ENCODE measurements around the gene GRAP. TPM values are rescaled to one million over a fixed set of nuclear protein-coding genes. Genes with fewer than 3 reads are reported as not detected.
A peak's percentile ranks its signal among the peaks of the same experiment; 100 is the strongest.
"Not testable (repeated sequence)": the region's sequence is repeated elsewhere in the genome, so short reads cannot be mapped to it uniquely, and the experiment has no call there.

The GRAP gene
- 10 to 100 TPM; 12.7 to 13.7 TPM for total RNA-seq

DNA sequence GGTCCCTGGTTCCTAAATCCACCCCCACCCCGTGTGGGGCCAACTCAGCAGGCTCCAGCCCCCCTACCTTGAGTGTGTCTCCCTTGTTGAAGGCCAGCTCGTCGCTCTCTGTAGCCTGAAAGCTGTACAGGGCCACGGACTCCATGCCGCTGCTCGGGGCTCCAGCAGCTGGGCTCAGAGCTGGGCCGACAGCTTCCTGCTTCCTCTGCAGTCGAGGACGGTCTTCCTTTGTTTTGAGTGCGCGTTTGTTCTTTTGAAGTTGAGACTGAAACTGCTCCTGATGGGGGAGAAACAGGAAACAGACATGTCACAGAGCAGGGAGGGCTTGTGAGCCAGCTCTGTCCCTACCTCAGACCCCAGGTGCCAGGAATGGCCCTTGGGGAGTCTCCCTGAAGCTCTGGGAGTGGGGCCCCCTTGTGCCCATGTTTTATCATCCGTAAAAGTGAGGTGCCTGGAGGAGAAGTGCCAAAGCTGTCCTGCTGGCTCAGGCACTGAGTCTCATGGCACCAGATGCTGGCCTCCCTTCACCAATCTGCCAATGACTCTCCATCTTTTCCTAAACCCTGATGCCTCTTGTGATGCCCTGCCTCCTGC is at the start of gene GRAP:
Gene GRAP, minus strand, starts transcription at position 176 of the 594 bp plus-strand sequence. Its CDS starts 31 bp downstream, at position 145.
- not testable (repeated sequence) for H3K9me3 Mint-ChIP-seq; H3K36me3 Mint-ChIP-seq; H3K27ac Mint-ChIP-seq; DNase-seq (ENCODE audit: low spot score in 2 of 2)
- peak; percentile 73 to 77 for ATAC-seq

DNA sequence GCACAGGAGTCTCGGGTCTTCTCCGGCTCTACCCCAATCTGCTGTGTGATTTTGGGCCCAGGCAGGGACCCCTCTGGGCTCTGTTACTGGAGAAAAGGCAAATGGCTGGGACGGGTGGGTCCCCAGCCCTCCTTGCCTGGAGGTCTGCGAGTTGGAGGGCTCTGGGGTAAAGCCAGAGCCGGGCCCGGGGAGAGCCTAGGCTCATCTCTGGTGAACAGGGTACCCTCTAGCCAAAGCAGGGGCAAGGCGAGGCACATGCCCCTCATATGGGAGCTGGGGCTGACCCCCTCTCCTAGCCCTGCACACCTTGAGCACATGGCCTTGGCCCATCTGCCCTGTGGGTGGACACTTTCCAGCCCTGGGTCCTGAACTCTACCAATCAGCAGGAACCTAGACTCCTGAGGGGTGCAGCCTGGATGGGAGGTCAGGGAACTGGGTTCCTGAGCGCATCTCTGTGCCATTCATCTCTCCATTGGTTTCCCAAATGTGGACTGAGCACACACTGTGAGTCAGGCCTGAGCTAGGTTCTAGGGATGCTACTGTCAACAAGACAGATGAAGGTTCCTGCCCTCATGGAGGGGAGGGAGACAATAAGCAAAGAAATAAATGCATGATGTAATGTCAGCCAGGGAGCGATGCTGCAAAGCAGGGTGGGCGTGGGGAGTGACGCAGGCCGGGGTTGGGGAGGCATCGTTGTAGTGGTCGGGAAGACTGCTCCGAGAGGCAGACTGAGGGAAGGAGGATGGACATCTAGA is 47.1 kb upstream of the GRAP start:
- H3K27ac Mint-ChIP-seq; H3K9me3 Mint-ChIP-seq; DNase-seq (ENCODE audit: low spot score in 2 of 2); H3K36me3 Mint-ChIP-seq; ATAC-seq: not testable (repeated sequence)

DNA sequence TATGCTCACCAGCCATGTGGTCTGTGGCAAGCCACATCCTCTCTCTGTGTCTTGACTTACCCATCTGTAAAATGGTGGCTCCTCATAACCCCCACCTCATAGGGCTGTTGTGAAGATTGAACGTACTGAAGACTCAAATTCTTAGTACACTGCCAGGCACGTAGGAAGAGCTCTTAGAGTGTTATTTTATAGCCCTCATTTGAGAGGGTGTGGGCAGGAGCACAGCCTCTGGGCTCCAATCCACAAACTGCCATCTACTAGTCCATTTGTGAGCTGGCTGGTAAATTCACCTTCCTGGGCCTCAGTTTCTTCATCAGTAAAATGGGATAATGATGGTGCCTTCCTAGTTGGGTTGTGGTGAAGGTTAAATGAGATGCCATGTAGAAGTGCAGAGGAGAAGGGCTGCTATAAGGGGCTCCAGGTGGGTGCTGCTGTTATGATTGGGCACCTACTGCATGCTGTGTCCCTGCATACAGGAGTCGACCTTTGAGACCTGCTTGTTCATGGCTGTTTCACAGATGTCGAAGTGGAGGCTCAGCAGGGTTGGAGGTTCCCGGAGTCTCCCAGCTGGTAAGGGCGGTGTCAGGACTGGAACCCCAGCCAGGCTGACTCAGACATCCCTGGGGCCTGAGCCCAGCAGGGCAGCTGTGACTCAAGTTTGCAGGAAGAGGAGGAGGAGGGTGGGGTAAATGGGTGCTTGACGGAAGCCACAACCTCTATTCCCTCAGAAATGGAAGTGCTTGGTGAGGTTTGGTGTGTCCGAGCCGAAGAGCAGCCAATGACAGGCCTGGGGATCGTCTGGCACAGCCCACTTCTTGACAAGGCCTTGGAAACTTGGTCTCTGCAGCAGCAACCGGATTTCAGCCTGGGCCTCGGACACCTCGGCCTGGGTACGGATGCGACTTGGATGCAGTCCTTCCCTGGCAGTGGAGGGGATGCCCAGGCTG is 46.3 kb upstream of the GRAP start:
- peak in 1 of 2 donors; percentile 32 for ATAC-seq
- not testable (repeated sequence) for H3K36me3 Mint-ChIP-seq; DNase-seq (ENCODE audit: low spot score in 2 of 2); H3K9me3 Mint-ChIP-seq; H3K27ac Mint-ChIP-seq

DNA sequence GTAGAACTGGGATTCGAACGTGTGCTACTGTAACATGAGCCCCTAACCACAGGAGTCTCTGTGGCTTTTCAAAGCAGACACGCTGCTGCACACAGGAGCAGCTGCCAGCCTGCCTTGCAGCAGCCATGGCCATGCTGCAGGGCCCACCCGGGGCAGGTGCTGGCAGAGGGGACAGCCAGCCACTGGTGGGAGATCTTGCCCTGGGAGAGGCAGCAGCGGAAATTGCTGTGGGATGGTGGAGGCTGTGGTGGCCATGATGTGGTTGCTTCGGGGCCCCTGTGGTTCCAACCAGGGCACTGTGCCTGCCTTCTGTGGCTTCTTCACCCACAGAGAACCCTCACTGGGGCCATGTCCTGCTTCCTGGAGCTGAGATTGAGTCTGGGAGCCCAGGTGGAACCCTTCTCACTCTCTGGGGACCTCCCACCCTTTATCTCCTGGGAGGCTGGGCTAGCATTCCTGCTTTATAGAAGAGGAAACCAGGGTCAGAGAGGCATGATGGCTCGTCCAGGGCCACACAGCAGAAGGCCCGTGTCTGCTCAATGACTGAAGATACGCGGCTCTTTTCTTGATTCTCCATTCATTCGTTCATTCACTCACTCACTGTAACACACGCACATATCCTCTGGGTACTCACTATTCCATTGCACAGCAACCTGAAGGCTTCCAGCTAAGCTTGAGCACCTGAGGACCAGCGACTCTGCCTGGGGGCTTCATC is 43.5 kb upstream of the GRAP start:
- not testable (repeated sequence) for H3K27ac Mint-ChIP-seq; H3K9me3 Mint-ChIP-seq; DNase-seq (ENCODE audit: low spot score in 2 of 2); H3K36me3 Mint-ChIP-seq
- peak; percentile 77 to 80 for ATAC-seq

DNA sequence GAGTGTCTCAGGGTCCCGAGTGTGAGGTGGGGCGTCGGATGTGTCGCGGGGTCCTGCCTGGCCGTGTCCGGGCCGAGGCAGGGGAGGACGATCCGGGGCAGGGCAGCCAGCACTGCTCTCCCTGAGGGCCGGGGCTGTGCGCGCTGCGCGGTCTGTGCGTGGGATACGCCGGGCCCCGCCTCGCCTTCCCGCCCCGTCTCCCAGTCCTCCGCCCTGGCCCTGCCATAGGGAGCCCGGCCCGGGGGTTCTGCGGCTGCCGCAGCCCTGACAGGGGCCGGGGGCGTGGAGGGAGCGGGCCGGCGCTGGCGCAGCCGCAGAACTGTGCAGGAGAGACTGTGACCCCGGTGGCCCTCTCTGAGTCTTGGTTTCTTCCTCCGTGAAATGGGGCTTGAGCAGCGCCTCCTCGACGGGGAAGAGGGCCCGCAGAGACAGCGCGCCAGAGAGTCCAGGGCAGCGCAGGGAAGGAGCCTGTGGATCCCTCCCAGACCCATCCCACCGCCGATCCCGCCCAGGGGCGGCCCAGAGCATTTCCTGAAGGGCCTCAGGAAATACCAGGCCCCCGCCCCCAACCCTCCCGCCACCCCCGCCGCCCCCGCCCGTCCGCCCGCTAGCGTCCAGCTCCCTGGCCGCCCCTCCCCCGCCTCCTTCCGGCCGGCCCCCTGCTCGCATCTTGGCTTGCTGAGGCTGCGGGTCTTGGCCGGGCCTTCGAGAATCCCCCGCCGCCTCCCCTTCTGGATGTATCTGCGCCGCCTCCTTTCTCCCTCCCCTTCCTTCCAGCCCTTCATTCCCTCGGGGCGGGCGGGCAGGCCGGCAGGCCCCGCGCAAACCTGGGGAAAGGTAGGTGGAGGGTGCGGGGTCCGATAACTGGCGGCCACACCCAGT is 42.3 kb upstream of the GRAP start:
- not testable (repeated sequence) for H3K9me3 Mint-ChIP-seq; DNase-seq (ENCODE audit: low spot score in 2 of 2)

DNA sequence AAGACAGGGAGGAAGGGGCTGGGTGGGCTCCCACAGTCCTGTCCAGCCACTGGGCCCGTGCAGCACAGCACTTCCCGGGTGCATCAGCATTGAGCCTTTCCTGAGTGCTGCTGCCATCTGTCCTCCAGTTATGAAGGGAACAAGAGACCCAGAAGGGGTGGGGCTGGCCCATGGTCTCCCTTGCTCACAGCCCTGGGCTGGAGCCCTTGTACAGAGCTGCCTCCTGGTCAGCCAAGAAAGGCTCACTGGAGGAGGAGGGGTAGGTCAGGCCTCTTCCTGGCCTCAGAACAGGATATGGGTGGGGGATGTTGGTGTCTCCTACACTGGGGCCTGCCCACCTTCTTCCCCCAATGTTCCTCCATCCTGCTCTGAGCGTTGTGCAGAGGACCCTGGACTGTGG is 30.6 kb upstream of the GRAP start:
- ATAC-seq; H3K36me3 Mint-ChIP-seq; DNase-seq (ENCODE audit: low spot score in 2 of 2); H3K27ac Mint-ChIP-seq; H3K9me3 Mint-ChIP-seq: not testable (repeated sequence)

More for the DNA sequence above, 42.3 kb upstream of the GRAP start:
- ATAC-seq = peak; percentile 11 to 20
- not testable (repeated sequence) for H3K36me3 Mint-ChIP-seq, H3K27ac Mint-ChIP-seq

DNA sequence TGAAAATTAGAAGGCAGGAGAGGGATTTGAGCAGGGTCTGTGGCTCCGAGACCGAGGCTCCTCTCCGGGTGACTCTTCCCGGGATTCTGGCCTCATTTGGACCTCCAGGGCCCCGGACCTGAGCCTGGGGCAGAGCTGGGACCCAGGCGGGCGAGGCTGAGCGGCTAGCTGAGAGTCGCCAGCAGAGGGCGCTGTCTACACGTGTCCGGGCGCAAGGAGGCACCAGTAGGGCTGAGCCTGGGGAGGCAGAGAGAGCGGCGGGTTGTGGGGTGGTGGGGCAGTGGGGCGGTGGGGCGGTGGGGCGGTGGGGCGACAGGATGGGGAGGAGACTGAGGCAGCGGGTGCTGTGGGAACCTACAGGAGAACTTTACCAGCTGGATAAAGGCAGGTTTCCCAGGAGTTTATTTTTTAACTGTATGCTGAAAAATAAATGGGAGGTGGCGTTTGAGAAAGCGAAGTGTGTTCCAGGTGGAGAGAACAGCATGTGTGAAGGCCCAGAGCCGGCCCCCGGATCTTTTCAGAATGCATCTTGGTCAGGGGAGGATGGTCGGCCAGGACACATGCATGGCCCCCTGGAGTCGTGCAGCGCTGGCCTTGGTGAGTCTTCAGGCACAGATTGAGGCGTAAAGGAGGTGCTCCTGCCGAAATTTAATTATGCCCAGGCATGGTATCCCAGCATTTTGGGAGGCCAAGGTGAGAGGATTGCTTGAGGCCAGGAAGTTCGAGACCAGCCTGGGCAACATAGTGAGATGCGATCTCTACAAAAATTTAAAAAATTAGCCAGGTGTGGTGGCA is 29.8 kb upstream of the GRAP start:
- not testable (repeated sequence) for H3K9me3 Mint-ChIP-seq; DNase-seq (ENCODE audit: low spot score in 2 of 2); H3K27ac Mint-ChIP-seq; H3K36me3 Mint-ChIP-seq
- peak; percentile 97 to 98 for ATAC-seq

DNA sequence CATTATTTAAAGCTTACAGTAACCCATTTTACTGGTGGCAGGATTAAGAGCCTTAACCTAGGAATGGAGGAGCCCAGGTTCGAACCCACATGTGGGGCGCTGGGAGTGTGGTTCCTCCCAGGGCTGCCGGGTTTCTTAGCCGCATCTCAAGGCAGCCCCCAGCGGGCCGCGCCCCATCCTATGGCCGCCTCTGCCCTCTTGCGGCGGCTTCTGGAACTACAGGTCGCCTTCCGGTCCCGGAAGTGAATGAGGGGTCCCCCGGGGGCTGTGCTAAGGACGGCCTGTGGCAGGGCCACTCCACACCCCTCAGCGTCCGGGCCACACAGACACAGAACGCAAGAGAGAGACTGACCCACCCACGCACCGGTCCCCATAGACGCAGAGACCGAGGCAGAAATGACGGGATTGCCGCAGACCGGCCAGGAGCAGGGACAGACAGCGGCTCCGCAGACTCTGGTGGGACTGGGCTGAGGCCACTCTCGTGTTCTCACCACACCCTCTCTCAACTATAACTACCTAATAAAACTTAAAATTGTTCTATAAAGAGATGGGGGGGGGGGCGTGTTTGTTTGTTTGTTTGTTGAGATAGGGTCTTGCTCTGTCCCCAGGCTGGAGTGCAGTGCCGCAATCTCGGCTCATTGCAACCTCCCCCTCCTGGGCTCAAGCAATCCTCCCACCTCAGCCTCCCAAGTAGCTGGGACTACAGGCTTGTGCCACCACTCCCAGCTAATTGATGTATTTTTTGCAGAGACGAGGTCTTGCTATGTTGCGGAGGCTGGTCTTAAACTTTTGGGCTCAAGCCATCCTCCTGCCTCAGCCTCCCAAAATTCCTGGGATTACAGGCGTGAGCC is 23.8 kb upstream of the GRAP start:
- not testable (repeated sequence) for H3K9me3 Mint-ChIP-seq; H3K27ac Mint-ChIP-seq; H3K36me3 Mint-ChIP-seq; DNase-seq (ENCODE audit: low spot score in 2 of 2)
- ATAC-seq = peak; percentile 97 to 98

DNA sequence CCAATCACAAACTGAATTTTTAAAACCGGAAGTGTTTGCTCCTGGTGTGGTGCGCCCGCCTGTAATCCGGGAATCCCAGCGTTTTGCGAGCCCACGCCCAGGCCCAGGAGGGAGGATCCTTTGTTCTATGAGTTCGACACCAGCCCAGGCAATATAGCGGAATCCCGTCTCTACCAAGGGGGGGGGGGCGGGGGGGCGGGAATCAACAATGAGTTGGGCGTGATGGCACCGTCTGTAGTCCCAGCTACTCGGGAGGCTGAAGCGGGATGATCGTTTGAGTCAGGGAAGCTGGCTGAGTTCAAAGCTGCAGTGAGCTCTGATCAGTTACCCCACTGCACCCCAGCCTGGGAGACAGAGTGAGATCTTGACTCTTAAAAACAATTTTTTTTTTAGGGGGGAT is 17.6 kb upstream of the GRAP start:
- H3K27ac Mint-ChIP-seq; H3K36me3 Mint-ChIP-seq; H3K9me3 Mint-ChIP-seq; DNase-seq (ENCODE audit: low spot score in 2 of 2); ATAC-seq: not testable (repeated sequence)

DNA sequence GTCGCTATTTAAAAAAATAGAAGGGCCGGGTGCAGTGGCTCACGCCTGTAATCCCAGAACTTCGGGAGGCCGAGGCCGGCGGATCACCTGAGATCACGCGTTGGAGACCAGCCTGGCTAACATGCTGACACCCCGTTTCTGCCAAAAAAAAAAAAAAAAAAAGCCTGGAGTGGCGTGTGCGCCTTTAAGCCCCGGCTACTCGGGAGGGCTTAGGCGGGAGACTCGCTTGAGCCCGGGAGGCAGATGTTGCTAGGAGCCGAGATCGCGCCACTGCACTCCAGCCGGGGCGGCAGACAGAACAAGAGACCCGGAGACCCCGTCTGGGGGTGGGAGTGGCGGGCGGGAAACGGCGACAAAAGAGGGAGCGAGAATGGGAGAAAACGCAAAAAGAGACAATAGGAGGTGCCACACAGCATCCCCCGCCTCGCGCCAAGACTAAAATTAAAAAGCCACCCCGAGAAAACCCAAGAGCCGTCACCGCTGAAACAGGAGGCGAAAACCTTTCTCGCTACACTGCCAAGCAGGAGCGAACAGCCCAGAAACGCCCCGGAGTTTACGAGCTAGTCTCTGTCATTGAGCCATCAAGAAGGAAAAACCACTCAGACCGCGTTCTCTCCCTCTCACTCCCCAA is 16.7 kb upstream of the GRAP start:
- H3K27ac Mint-ChIP-seq = peak overlapping the region; percentile 97 to 100
- peak; percentile 91 to 94 for DNase-seq (ENCODE audit: low spot score in 2 of 2)
- not testable (repeated sequence) for H3K9me3 Mint-ChIP-seq, H3K36me3 Mint-ChIP-seq
- peak; percentile 33 to 64 for ATAC-seq

DNA sequence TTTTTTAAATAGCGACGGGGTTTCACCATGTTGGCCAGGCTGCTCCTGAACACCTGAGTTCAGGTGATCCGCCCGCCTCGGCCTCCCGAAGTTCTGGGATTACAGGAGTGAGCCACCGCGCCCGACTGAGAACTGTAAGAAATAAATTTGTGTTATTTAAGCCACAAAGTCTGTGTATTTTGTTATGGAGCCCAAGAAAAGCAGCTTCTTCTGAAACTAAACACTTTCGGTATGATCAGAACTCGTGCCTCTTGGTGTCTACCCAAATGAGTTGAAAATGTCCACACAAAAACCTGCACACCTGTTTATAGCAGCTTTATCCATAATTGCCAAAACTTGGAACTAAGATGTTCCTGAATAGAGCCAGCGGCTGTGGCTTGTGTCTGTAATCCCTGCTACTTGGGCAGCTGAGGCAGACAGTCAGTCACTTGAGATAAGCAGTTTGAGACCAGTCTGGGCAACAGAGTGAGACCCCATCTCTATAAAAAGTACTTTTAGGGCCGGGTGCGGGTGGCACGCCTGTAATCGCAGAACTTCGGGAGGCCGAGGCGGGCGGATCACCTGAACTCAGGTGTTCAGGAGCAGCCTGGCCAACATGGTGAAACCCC is 16.1 kb upstream of the GRAP start:
- H3K36me3 Mint-ChIP-seq; H3K9me3 Mint-ChIP-seq; DNase-seq (ENCODE audit: low spot score in 2 of 2): not testable (repeated sequence)
- peak; percentile 74 to 83 for ATAC-seq
- peak overlapping the region; percentile 97 to 100 for H3K27ac Mint-ChIP-seq

DNA sequence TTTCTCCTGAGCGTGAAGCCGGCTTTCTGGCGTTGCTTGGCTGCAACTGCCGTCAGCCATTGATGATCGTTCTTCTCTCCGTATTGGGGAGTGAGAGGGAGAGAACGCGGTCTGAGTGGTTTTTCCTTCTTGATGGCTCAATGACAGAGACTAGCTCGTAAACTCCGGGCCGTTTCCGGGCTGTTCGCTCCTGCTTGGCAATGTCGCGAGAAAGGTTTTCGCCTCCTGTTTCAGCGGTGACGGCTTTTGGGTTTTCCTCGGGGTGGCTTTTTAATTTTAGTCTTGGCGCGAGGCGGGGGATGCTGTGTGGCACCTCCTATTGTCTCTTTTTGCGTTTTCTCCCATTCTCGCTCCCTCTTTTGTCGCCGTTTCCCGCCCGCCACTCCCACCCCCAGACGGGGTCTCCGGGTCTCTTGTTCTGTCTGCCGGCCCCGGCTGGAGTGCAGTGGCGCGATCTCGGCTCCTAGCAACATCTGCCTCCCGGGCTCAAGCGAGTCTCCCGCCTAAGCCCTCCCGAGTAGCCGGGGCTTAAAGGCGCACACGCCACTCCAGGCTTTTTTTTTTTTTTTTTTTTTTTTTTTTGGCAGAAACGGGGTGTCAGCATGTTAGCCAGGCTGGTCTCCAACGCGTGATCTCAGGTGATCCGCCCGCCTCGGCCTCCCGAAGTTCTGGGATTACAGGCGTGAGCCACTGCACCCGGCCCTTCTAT is 15.4 kb upstream of the GRAP start:
- H3K36me3 Mint-ChIP-seq, H3K9me3 Mint-ChIP-seq: not testable (repeated sequence)
- ATAC-seq (peak; percentile 61 to 66), DNase-seq (ENCODE audit: low spot score in 2 of 2) (peak; percentile 95 to 99)
- H3K27ac Mint-ChIP-seq = peak overlapping the region in 1 of 2 donors; percentile 95

DNA sequence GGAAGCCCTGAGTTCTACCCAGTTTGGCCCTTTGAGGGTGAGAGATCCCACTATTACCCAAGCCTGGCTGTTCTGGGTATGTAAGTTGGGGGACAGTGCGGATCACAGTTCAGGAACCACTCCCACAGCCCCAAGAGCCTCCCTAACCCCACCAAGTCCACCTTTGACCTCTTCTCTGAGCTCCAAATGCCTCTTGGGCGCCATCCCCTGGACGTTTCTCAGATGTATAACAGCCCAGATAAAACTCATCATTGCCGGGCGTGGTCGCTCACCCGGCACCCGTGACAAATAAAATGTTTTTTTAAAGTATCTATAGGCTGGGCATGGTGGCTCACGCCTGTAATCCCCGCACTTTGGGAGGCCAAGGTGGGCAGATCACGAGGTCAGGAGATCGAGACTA is 8.7 kb upstream of the GRAP start:
- not testable (repeated sequence) for H3K36me3 Mint-ChIP-seq, H3K27ac Mint-ChIP-seq
- peak; percentile 97 to 98 for ATAC-seq

More for the DNA sequence above, 8.7 kb upstream of the GRAP start:
- DNase-seq (ENCODE audit: low spot score in 2 of 2); H3K9me3 Mint-ChIP-seq: not testable (repeated sequence)

All from activated naive CD4-positive, alpha-beta T cell treated with anti-CD3 and anti-CD28 coated beads, Interleukin-2, amount 50 U/mL, for 72 hours (primary cell).